Stimulated activated naive CD8-positive, alpha-beta T cell treated with anti-CD3 and anti-CD28 coated beads, Interleukin-15, Interleukin-2, amounts not matched to agents 100 ng/mL and 50 ng/mL, for 24 hours (primary cell): ENCODE data around the gene LRRFIP1.
A peak's percentile ranks its signal among the peaks of the same experiment; 100 is the strongest.

Experiments used
- H3K27ac Mint-ChIP-seq: one replicate; pipeline ENCODE4 v1.8.0; 2021; ENCODE audit warnings: mild to moderate bottlenecking, mixed read lengths
- H3K27me3 Mint-ChIP-seq: one replicate; pipeline ENCODE4 v1.8.0; 2021; ENCODE audit warnings: mixed read lengths
- H3K36me3 Mint-ChIP-seq: one replicate; pipeline ENCODE4 v1.8.0; 2021; ENCODE audit warnings: low read depth, mixed read lengths
- H3K4me1 Mint-ChIP-seq: one replicate; pipeline ENCODE4 v1.8.0; 2021; ENCODE audit warnings: low read depth, mixed read lengths
- H3K4me3 Mint-ChIP-seq: one replicate; pipeline ENCODE4 v1.8.0; 2021; ENCODE audit warnings: mild to moderate bottlenecking, mixed read lengths
- H3K9me3 Mint-ChIP-seq: one replicate; pipeline ENCODE4 v1.8.0; 2021; ENCODE audit warnings: mixed read lengths

The LRRFIP1 gene

GRCh38 chr2:237729681-237730475 lies 102.5 kb downstream of the LRRFIP1 start:
- Mint-ChIP-seq H3K4me3 (no peak overlapping the region), H3K27me3 (no peaks in the 10 kb centered on the region), H3K9me3 (no peaks in the 10 kb centered on the region), H3K4me1 (peaks cover 73% of the 10 kb centered on the region), H3K27ac (peak overlapping the region; percentile 39), H3K36me3 (peaks cover 52% of the 10 kb centered on the region)

- peaks cover 64% of the 10 kb centered on the region for H3K4me1 Mint-ChIP-seq
- H3K36me3 Mint-ChIP-seq = peaks cover 53% of the 10 kb centered on the region
- no peak overlapping the region for H3K27ac Mint-ChIP-seq
- H3K27me3 Mint-ChIP-seq = no peaks in the 10 kb centered on the region
- no peak overlapping the region for H3K4me3 Mint-ChIP-seq
- no peaks in the 10 kb centered on the region for H3K9me3 Mint-ChIP-seq
Observed at GRCh38 chr2:237731663-237732062, 104.3 kb downstream of the LRRFIP1 start.

GRCh38 chr2:237732070-237732469 lies 104.7 kb downstream of the LRRFIP1 start:
- Mint-ChIP-seq H3K4me3 (peak overlapping the region; percentile 47), H3K9me3 (no peaks in the 10 kb centered on the region), H3K27ac (peak overlapping the region; percentile 64), H3K4me1 (peaks cover 60% of the 10 kb centered on the region), H3K27me3 (no peaks in the 10 kb centered on the region), H3K36me3 (peaks cover 49% of the 10 kb centered on the region)

- peaks cover 50% of the 10 kb centered on the region for H3K36me3 Mint-ChIP-seq
- H3K27me3 Mint-ChIP-seq = no peaks in the 10 kb centered on the region
- peaks cover 52% of the 10 kb centered on the region for H3K4me1 Mint-ChIP-seq
- H3K9me3 Mint-ChIP-seq = no peaks in the 10 kb centered on the region
- no peak overlapping the region for H3K4me3 Mint-ChIP-seq
- H3K27ac Mint-ChIP-seq = peak overlapping the region; percentile 49
Observed at GRCh38 chr2:237732790-237733381, 105.5 kb downstream of the LRRFIP1 start.

GRCh38 chr2:237733677-237734300 lies 106.4 kb downstream of the LRRFIP1 start:
- H3K4me1 Mint-ChIP-seq = peaks cover 52% of the 10 kb centered on the region
- no peaks in the 10 kb centered on the region for H3K27me3 Mint-ChIP-seq
- no peak overlapping the region for H3K27ac Mint-ChIP-seq

GRCh38 chr2:237734905-237735623 lies 107.7 kb downstream of the LRRFIP1 start:
- no peak overlapping the region for H3K4me3 Mint-ChIP-seq
- no peaks in the 10 kb centered on the region for H3K9me3 Mint-ChIP-seq
- H3K36me3 Mint-ChIP-seq = peaks cover 56% of the 10 kb centered on the region
- H3K4me1 Mint-ChIP-seq = peaks cover 53% of the 10 kb centered on the region
- H3K27ac Mint-ChIP-seq = peak overlapping the region; percentile 12
- H3K27me3 Mint-ChIP-seq = no peaks in the 10 kb centered on the region

More at GRCh38 chr2:237733677-237734300, 106.4 kb downstream of the LRRFIP1 start:
- Mint-ChIP-seq H3K36me3 (peaks cover 55% of the 10 kb centered on the region), H3K9me3 (no peaks in the 10 kb centered on the region), H3K4me3 (no peak overlapping the region)

- H3K9me3 Mint-ChIP-seq = no peaks in the 10 kb centered on the region
- no peak overlapping the region for H3K4me3 Mint-ChIP-seq
- H3K4me1 Mint-ChIP-seq = peaks cover 52% of the 10 kb centered on the region
- H3K36me3 Mint-ChIP-seq = peaks cover 57% of the 10 kb centered on the region
- no peaks in the 10 kb centered on the region for H3K27me3 Mint-ChIP-seq
- peak overlapping the region; percentile 12 for H3K27ac Mint-ChIP-seq
Observed at GRCh38 chr2:237735798-237736197, 108.4 kb downstream of the LRRFIP1 start.

GRCh38 chr2:237736783-237737182 lies 109.4 kb downstream of the LRRFIP1 start:
- H3K27ac Mint-ChIP-seq = peak overlapping the region; percentile 55
- H3K4me1 Mint-ChIP-seq = peaks cover 47% of the 10 kb centered on the region
- no peaks in the 10 kb centered on the region for H3K27me3 Mint-ChIP-seq
- H3K9me3 Mint-ChIP-seq = no peaks in the 10 kb centered on the region
- H3K36me3 Mint-ChIP-seq = peaks cover 58% of the 10 kb centered on the region
- H3K4me3 Mint-ChIP-seq = no peak overlapping the region

GRCh38 chr2:237737196-237737865 lies 109.9 kb downstream of the LRRFIP1 start:
- H3K27ac Mint-ChIP-seq = peak overlapping the region; percentile 4
- no peaks in the 10 kb centered on the region for H3K9me3 Mint-ChIP-seq
- peaks cover 58% of the 10 kb centered on the region for H3K36me3 Mint-ChIP-seq
- H3K27me3 Mint-ChIP-seq = no peaks in the 10 kb centered on the region
- peaks cover 45% of the 10 kb centered on the region for H3K4me1 Mint-ChIP-seq
- no peak overlapping the region for H3K4me3 Mint-ChIP-seq

GRCh38 chr2:237738255-237738654 lies 110.9 kb downstream of the LRRFIP1 start:
- Mint-ChIP-seq H3K36me3 (peaks cover 56% of the 10 kb centered on the region), H3K4me3 (no peak overlapping the region), H3K9me3 (no peaks in the 10 kb centered on the region), H3K27me3 (no peaks in the 10 kb centered on the region), H3K27ac (no peak overlapping the region), H3K4me1 (peaks cover 43% of the 10 kb centered on the region)

- peaks cover 53% of the 10 kb centered on the region for H3K36me3 Mint-ChIP-seq
- no peaks in the 10 kb centered on the region for H3K9me3 Mint-ChIP-seq
- peak overlapping the region; percentile 77 for H3K27ac Mint-ChIP-seq
- H3K4me3 Mint-ChIP-seq = no peak overlapping the region
- H3K4me1 Mint-ChIP-seq = peaks cover 47% of the 10 kb centered on the region
- H3K27me3 Mint-ChIP-seq = no peaks in the 10 kb centered on the region
Observed at GRCh38 chr2:237739101-237739500, 111.7 kb downstream of the LRRFIP1 start.

GRCh38 chr2:237742191-237742590 lies 114.8 kb downstream of the LRRFIP1 start:
- no peak overlapping the region for H3K4me3 Mint-ChIP-seq
- H3K9me3 Mint-ChIP-seq = no peaks in the 10 kb centered on the region
- no peaks in the 10 kb centered on the region for H3K27me3 Mint-ChIP-seq
- H3K27ac Mint-ChIP-seq = peak overlapping the region; percentile 82
- peaks cover 48% of the 10 kb centered on the region for H3K4me1 Mint-ChIP-seq
- peaks cover 46% of the 10 kb centered on the region for H3K36me3 Mint-ChIP-seq

- H3K27me3 Mint-ChIP-seq = no peaks in the 10 kb centered on the region
- peaks cover 48% of the 10 kb centered on the region for H3K4me1 Mint-ChIP-seq
- no peak overlapping the region for H3K4me3 Mint-ChIP-seq
- H3K27ac Mint-ChIP-seq = peak overlapping the region; percentile 82
- H3K9me3 Mint-ChIP-seq = no peaks in the 10 kb centered on the region
- peaks cover 49% of the 10 kb centered on the region for H3K36me3 Mint-ChIP-seq
Observed at GRCh38 chr2:237742614-237743013, 115.2 kb downstream of the LRRFIP1 start.

GRCh38 chr2:237743024-237743423 lies 115.6 kb downstream of the LRRFIP1 start:
- H3K9me3 Mint-ChIP-seq = no peaks in the 10 kb centered on the region
- H3K4me3 Mint-ChIP-seq = no peak overlapping the region
- H3K36me3 Mint-ChIP-seq = peaks cover 49% of the 10 kb centered on the region
- peak overlapping the region; percentile 73 for H3K27ac Mint-ChIP-seq
- H3K4me1 Mint-ChIP-seq = peaks cover 48% of the 10 kb centered on the region
- H3K27me3 Mint-ChIP-seq = no peaks in the 10 kb centered on the region
